Measurements from ENCODE around the gene SMAD7. TPM values are rescaled to one million over a fixed set of nuclear protein-coding genes. Genes with fewer than 3 reads are reported as not detected.

Gene SMAD7
- total and polyA plus RNA-seq, 8 donors: 4.2 to 22.4 (median 6.8) TPM

DNA sequence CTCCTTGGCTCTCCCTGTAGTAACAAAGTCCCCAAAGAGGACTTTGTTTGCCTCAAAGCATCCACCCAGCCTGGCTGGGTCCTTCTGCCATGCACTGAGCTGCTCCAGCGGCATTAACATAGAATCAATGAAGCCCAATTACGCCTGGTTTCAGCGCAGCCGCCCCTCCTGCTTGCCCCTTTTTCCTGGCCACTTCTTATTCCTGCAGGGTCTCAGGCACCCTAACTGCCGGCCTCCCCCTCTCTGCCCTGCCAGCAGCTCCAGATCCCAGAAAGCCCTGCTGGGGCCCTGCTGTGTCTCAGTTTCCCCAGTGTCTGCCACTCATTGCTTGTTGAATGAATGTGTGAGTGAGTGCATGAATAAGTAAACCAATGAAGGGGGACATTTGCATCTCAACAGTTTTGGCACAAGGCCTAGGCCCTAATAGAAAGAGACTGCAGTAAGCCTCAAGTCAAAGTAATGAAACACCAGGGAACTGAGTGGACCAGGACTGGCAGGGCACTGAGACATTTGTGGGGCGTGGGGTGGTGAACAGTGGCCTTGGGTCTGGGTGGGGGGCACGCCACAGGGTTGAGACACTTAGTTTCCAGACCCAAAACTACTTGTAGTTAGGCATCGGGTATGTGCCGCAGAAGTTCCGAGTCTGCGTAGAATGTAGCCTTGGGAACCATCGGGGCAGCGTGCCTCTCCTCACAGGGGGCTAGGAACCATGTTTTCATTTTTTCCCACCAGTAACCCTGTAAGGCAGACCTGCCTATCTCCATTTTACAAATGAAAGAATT is 60.6 kb downstream of the SMAD7 start:
- Histone ChIP-seq H3K36me3 (no peaks in the 10 kb centered on the region), H3K27me3 (no peaks in the 10 kb centered on the region), H3K9me3 (no peaks in the 10 kb centered on the region), H3K4me1 (no peaks in the 10 kb centered on the region), H3K4me3 (no peak overlapping the region), H3K27ac (no peak overlapping the region)
- FAIRE-seq: no peak
- intact Hi-C loops (cut with DNase I): no loop called here
- peak in 1 of 6 donors; percentile 44 for DNase-seq
- TF ChIP-seq, protein P1, sequence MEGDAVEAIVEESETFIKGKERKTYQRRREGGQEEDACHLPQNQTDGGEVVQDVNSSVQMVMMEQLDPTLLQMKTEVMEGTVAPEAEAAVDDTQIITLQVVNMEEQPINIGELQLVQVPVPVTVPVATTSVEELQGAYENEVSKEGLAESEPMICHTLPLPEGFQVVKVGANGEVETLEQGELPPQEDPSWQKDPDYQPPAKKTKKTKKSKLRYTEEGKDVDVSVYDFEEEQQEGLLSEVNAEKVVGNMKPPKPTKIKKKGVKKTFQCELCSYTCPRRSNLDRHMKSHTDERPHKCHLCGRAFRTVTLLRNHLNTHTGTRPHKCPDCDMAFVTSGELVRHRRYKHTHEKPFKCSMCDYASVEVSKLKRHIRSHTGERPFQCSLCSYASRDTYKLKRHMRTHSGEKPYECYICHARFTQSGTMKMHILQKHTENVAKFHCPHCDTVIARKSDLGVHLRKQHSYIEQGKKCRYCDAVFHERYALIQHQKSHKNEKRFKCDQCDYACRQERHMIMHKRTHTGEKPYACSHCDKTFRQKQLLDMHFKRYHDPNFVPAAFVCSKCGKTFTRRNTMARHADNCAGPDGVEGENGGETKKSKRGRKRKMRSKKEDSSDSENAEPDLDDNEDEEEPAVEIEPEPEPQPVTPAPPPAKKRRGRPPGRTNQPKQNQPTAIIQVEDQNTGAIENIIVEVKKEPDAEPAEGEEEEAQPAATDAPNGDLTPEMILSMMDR (IDR thresholded peaks at IDR 0.05): no peak
- 93 to 95% methylated on average over 13 of the region's 13 CpGs for WGBS, 2 donors
- no peak for ATAC-seq

DNA sequence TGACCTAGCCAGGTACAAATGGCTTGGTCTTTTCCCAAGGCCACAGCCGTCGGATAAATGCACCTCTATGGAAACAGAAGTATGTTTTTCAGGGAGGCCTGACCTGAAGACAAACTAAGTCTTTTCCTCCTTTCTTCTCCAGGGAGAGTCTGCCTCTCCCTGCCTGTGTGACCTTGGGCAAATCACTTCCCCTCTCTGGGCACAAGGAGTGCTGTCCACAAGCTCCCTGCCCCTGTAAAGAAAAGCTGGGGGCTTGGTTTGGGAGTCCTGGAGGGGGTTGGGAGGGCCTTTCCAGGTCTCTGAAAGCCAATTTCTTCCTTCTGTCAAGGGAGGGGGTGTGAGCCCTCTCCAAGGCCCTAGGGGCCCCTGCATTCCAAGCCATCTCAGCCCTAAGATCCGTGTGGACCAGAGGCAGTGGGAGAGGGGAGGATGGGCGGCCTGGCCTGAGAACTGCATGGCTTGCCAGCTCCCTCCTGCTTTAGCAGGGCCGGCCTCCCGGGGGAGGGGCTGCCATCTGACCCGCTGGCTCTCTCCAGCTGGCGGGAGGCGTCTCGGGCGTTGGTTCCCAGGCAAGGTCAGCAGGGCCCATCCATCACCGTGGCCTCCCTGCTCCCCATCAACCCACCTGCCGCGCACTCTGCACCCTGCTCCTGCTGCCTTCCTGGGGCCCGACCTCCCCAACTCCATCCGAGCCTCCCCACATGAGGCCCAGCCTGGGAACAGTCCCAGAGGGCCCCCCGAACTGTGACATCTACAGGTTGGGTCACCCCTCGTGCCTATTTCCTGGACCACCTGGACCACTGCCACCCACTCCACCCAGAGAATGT is 61.4 kb downstream of the SMAD7 start:
- TF ChIP-seq, protein P1 (IDR thresholded peaks at IDR 0.05): no peak
- intact Hi-C loops (cut with DNase I): no loop called here
- 57 to 64% methylated on average over 17 to 18 of the region's 18 CpGs for WGBS, 2 donors
- peak in 4 of 6 donors; percentile 31 to 60 (median 48) for DNase-seq
- peak; percentile 36 to 76 (median 62) for ATAC-seq
- H3K4me3 ChIP-seq: no peak overlapping the region
- no peaks in the 10 kb centered on the region for H3K27me3 ChIP-seq
- H3K4me1 ChIP-seq: no peaks in the 10 kb centered on the region
- H3K27ac ChIP-seq: no peak overlapping the region
- FAIRE-seq: no peak
- H3K9me3 ChIP-seq: no peaks in the 10 kb centered on the region
- no peaks in the 10 kb centered on the region for H3K36me3 ChIP-seq

GRCh38 chr18:48888773-48889080 is 62.0 kb downstream of the SMAD7 start:
- no peak for ATAC-seq

GRCh38 chr18:48887905-48888772 is 62.6 kb downstream of the SMAD7 start:
- Histone ChIP-seq H3K4me1 (no peaks in the 10 kb centered on the region), H3K36me3 (no peaks in the 10 kb centered on the region), H3K4me3 (no peak overlapping the region), H3K9me3 (no peaks in the 10 kb centered on the region), H3K27ac (no peak overlapping the region), H3K27me3 (no peaks in the 10 kb centered on the region)
- ATAC-seq (no peak), FAIRE-seq (no peak), DNase-seq (peak in 1 of 6 donors; percentile 40)
- 92 to 94% methylated on average over 17 to 18 of the region's 18 CpGs for WGBS, 2 donors
- TF ChIP-seq, protein P1 (IDR thresholded peaks at IDR 0.05): no peak
- intact Hi-C loops (cut with DNase I): no loop called here

More at GRCh38 chr18:48888773-48889080, 62.0 kb downstream of the SMAD7 start:
- Histone ChIP-seq H3K4me1 (no peaks in the 10 kb centered on the region), H3K27ac (no peak overlapping the region), H3K4me3 (no peak overlapping the region), H3K9me3 (no peaks in the 10 kb centered on the region), H3K27me3 (no peaks in the 10 kb centered on the region), H3K36me3 (no peaks in the 10 kb centered on the region)
- DNase-seq: no peak
- TF ChIP-seq, protein P1 (IDR thresholded peaks at IDR 0.05): no peak
- 92 to 96% methylated on average over 5 of the region's 5 CpGs for WGBS, 2 donors
- intact Hi-C loops (cut with DNase I): no loop called here
- FAIRE-seq: no peak
